ENCODE results near the gene SUSD6.
"Not testable (repeated sequence)": the region's sequence is repeated elsewhere in the genome, so short reads cannot be mapped to it uniquely, and the experiment has no call there.

The SUSD6 gene

DNA sequence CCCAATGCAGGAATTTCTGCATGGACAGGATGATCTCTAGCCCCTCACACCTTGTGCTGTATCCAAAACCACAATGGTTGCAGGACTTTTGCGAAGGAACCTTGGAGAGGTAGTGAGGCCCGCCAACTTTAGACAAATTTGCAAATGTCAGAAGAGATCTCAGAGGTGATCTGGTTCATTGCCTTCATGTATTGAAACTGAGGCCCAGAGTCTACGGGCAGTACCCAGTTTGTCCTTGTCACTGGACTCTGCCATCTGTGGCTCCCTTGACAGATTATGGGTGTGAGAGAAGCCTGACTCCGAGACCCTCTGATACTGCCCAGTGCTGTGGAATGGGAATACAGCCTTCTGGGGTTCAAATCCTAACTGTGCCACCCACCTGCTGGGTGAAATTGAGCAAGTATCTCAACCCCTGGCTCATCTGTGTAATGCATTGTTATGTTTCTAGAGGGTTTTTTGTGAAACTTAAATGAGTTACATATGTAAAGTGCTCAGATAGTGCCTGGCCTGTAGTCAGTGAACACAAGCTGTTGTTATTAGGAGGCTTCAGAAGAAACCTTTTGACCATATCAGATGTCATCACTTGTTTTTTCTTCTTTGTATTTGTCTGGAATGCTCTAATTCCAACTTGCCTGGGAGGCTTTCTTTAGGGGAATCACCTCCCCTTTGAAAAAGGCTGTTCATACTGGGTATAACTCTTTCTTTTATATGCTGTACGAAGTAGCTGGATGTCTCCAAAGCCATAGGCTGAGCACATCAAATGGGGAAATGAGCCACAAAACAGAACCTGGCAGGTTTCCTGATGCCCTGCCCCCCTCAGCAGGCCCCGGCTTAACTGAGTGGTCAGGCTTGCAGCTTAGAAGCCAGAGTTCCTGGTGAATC, 84.2 kb downstream of the SUSD6 start:
- no peak for DNase-seq (ENCODE audit: low read depth)

DNA sequence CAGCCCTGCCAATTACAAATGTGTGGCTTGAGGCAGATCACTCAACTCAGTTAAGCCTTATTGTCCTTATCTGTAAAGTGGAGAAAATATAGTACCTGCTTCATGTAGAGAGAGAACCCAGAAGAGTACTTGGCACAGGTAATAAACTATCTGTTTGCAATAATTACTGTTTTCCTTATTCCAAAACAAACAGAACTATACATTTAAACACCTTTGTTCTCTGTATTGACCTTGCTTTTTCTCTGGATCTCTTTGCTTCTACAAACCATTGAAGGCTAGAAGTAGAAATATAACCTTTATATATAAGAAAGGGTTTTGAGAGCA, 84.8 kb downstream of the SUSD6 start:
- no peak for DNase-seq (ENCODE audit: low read depth)

DNA sequence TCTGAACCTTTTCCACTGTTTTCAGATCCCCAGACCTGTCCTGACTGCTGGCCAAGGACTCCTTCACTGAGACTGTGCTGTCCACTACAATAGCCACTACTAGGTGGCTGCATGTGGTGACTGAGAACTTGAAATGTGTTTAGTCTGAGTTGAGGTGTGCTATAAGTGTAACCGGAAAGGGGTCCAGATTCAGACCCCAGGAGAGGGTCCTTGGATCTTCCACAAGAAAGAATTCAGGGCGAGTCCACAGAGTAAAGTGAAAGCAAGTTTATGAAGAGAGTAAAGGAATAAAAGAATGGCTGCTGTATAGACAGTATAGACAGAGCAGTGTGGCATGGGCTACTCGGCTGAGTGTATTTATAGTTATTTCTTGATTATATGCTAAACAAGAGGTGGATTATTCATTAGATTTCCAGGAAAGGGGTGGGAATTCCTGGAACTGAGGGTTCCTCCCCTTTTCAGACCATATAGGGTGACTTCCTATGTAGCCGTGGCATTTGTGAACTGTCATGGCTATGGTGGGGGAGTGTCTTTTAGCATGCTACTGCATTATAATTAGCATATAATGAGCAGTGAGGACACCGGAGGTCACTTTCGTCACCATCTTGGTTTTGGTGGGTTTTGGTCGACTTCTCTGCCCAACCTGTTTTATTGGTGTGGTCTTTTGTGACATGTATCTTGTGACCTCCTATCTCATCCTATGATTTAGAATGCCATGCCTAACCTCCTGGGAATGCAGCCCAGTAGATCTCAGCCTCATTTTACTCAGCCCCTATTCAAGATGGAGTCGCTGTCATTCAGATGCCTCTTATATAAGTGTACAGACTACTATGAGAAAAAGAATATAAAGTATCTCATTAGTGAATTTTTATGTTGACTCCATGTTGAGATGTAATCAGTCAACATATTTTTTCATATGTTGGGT, 85.5 kb downstream of the SUSD6 start:
- no peak for DNase-seq (ENCODE audit: low read depth)

DNA sequence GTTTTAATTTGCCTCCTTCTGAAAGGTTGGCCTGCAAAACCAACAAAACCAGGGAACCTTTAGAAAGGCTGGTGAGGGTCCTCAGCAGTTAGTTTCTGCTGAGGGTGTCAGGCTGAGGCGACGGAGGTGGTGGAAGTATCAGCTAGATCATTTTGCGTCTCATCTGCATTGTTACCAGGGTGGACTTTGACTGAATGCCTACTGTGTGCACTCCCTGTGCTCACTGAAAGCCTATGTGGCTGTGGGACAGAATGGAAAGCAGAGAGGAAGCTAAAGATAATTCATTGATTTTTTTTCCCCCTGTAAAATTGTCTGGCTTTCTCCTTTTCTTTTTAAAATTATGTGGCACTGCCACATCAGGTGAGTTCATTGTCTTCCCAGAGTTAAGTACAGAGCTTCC, 87.2 kb downstream of the SUSD6 start:
- no peak for DNase-seq (ENCODE audit: low read depth)

DNA sequence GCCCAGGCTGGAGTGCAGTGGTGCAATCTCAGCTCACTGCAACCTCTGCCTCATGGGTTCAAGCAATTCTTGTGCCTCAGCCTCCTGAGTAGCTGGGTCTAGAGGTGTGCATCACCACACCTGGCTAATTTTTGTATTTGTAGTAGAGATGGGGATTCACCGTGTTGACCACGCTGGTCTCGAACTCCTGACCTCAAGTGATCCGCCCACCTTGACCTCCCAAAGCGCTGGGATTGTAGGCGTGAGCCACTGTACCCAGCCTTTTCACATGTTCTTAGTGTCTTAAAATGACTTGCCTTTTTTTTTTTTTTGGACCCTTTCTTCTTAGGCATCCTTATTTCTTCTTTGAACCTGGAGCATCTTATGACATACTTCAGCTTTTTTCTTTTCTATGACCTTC, 87.8 kb downstream of the SUSD6 start:
- DNase-seq (ENCODE audit: low read depth) = not testable (repeated sequence)

DNA sequence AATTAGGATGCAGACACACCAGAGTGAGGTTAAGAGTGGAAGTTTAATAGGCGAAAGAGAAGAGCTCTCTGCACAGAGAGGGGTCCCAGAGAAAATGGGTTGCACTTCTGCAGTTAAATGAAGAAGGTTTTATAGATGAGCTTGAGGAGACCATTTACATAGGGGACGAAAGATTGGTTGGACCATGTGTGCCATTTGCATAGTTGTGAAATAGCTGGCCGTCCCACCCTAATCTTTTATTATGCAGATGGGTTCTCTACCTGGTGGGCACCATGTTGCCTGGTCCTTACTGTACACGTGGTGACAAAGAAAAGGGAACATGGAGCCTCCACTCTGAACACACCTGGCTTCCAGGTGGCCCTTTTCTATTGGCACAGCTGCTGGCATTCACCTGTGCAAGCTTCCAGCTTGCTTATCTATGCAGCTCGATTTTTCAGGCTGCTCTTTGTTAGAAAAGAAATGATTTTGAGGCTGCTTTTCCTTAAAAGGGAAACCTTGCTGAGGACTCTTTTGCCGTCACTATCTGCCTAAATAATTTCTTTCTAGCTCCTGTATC, 88.4 kb downstream of the SUSD6 start:
- DNase-seq (ENCODE audit: low read depth) = no peak

DNA sequence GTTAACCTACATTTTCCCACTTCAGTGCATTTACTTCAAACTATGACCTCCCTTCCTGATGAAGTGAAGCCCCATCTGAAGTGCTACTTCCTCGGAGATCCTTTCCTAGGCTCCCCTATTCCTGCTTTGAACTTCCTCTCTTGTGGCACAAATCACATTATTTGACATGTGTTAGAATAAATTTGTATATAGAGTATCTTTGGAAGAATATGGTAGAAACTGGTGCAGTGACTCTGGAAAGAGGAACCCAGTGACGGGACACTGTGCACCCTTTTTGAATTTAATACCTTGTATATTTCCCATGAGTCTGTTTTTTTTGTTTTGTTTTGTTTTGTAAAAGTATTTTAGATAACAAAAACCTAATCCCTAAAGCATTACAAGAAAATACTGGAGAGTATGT, 89.2 kb downstream of the SUSD6 start:
- no peak for DNase-seq (ENCODE audit: low read depth)

DNA sequence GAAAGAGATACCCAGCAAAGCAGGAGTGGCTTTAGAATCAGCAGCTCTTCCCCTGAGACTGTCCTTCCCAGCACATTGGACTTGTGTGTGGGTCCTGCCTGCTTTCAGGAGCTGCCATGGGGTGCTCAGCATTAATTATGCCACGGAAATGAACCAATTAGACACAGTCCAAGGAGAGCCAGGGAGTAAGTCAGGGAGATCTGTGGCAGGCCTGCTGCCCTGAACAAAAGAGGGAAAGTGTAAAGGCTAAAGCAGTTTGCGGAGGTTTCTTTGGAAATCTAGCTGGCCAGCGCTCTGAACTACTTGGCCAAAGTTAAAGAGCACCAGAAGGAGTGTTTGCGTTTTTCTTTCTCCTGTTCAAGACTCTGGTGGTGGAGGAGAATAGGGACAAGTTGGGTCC, 89.9 kb downstream of the SUSD6 start:
- DNase-seq (ENCODE audit: low read depth) = no peak

GRCh38 chr14:69701857-69702256, 90.5 kb downstream of the SUSD6 start:
- DNase-seq (ENCODE audit: low read depth) = no peak

GRCh38 chr14:69703047-69704039, 91.9 kb downstream of the SUSD6 start:
- no peak for DNase-seq (ENCODE audit: low read depth)

DNA sequence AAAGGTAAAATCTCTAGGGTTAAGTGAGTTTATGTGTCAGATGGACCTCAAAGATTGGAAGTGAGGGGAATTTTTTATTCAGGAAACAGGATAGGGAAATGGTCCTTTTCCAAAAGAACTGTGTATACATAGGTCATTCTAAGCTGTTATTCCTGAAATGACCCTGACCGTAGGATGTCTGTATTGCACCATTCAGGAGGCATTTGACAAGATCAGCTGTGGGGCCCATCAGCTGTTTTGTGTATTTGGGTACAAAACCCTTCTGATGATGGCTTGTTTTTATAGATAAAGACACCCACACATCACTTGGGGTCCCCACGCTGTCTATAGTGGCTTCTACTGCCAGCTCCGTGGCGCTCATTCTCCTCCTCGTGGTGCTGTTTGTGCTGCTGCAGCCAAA, 92.9 kb downstream of the SUSD6 start:
- DNase-seq (ENCODE audit: low read depth) = no peak

GRCh38 chr14:69705706-69706105, 94.3 kb downstream of the SUSD6 start:
- no peak for DNase-seq (ENCODE audit: low read depth)

DNA sequence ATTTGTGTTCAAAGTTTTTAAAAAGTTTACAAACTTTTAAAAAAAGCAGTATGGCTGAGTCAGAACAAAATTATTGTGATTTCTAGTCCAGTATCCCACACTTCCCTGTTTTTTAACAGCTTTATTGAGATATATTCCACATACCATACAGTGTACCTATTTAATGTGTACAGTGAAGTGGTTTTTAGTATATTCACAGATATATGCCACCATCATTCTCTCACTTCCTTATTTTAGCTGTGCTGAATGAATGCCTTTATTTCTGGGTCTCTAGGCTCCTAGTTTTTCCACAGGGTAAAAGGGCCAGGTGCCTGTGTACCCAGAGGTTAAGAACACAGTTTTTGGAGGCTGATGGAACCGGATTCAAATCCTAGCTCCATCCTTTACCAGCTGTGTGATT, 96.7 kb downstream of the SUSD6 start:
- DNase-seq (ENCODE audit: low read depth) = no peak

DNA sequence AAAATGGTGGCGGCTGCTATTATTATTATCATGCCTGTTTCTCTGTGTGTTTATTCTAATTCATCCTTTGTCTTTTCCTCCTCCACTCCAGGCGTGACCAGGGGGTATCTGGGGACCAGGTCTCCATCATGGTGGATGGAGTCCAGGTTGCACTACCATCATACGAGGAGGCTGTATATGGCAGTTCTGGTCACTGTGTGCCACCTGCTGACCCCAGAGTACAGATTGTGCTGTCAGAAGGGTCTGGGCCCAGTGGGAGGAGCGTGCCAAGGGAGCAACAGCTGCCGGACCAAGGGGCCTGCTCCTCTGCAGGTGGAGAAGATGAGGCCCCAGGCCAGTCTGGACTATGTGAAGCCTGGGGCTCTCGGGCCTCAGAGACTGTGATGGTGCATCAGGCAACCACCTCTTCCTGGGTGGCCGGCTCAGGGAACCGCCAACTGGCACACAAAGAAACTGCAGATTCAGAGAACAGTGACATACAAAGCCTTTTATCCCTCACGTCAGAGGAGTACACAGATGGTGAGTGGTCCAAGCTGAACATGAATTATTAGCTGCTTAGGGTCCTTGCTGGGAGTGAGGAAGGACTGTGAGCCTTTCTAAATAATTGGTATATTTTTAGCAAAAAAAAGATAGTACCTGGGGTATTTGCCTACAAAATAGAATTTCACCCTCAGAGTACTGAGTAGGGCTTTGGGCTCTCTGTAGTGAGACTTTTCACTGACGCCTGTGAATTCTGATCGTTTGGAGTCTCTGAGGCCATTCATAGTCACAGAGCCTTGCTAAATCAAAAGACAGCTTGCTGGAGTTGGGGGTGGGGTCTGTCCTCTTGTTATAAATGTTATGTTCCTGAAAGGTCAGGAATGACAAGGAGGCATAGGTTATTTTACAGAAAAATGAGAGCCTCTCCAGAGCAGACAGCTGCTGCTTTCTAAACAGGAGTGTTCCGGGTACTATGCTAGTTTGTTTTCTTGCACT, 97.5 kb downstream of the SUSD6 start:
- DNase-seq (ENCODE audit: low read depth) = no peak

DNA sequence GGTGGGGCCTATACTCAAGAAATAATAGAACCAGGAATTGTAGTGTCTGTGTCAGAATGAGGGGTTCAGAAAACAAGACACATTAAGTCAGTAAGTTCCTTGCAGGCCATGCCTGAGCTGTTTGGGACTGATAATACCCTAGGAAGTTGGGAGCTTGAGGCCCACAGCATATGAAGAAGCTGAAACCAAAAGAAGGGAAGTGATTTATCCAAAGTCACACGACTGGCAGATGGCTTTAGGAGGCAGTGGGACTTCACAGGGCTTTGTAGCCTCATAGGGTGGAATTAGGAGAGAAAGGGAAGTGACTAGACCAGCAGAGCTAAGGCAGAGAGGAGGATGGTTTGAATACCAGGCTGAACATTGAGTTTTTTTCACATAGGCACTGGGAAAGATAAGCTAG, 99.0 kb downstream of the SUSD6 start:
- no peak for DNase-seq (ENCODE audit: low read depth)

DNA sequence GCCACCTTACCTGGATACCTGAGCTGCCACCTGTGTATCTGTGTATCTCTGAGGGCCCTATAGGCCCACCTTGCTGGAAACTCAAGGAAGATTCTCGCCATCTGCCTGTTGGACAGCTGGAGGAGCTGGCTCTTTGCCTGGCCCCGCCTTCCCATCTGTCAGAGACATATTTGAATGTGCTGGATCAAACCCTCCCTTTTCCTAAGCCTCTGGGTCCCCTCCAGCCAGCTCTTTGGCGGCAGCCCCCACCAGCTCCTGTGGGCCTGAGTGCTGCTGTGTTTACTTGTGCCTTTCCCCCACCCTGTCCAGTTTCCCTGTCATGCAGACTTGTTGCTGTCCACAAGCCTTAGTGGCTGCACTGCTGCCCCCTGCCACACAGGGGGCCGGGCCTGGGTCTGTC, 99.7 kb downstream of the SUSD6 start:
- DNase-seq (ENCODE audit: low read depth) = no peak

DNA sequence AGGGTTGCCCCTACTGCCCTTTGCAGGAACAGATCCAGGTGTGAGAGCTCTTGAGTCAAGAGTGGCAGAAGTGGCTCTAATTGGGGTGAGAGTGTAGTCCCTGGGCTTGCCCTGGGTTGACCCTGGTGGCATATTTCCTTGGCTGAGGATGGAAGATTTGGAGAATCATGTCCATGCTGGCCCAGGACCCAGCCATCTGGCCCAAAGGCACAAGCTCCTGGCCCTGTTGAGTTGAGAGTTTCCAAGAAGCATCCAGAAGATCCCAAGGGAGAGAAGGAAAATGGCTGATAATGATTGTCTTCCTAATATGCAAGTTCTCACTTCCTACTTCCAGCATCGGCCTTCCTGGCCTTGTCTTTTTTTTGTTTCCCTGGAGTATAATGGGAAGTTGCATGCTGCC, 100.1 kb downstream of the SUSD6 start:
- DNase-seq (ENCODE audit: low read depth) = no peak

GRCh38 chr14:69711881-69712560, 100.6 kb downstream of the SUSD6 start:
- no peak for DNase-seq (ENCODE audit: low read depth)

DNA sequence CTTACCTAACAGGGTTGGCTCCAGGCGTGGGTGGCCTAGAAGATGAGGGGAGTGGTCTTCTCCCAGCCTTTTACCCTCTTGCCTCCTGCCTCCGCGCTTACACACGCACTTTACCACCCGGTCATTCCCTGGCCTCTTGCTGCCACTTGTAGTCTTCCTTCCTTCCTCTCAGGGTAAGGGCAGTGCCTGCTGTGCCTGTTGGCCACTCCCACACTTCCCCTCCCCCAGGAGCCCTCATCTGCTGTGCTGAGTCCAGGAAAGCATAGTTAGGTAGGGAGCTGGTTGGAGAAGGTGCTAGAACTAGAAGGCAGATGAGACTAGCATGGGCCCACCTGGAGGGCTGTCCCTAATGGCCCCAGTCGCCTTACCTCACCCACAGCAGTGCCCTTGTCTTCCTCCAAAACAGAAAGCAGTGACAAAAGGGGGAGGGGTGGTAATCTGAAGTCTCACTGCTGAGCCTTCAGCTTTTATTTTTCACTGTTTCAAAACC, 101.2 kb downstream of the SUSD6 start:
- no peak for DNase-seq (ENCODE audit: low read depth)

Data from stimulated activated CD8-positive, alpha-beta memory T cell treated with anti-CD3 and anti-CD28 coated beads, Interleukin-15, amount 100 ng/mL, for 1 hour (primary cell).